Fibroblast of mammary gland (primary cell): ENCODE results near the gene PTPRF.

Source experiments
- DNase-seq: peaks from one replicate; pipeline ENCODE4 v3.0.0-alpha.2; 2010; ENCODE audit warnings: low read depth
- H3K4me3 ChIP-seq: 2 replicates; pipeline ENCODE4 v1.5.1; 2011; ENCODE audit warnings: low read depth, mild to moderate bottlenecking, low read length, moderate library complexity; ENCODE audit not compliant: control insufficient read depth
- TF ChIP-seq, protein P1 (sequence below): conservative IDR thresholded peaks from 2 replicates; pipeline ENCODE4 v1.5.1; 2011; ENCODE audit warnings: low read depth, low read length, inconsistent platforms; ENCODE audit not compliant: control insufficient read depth, insufficient read depth

Gene PTPRF

DNA sequence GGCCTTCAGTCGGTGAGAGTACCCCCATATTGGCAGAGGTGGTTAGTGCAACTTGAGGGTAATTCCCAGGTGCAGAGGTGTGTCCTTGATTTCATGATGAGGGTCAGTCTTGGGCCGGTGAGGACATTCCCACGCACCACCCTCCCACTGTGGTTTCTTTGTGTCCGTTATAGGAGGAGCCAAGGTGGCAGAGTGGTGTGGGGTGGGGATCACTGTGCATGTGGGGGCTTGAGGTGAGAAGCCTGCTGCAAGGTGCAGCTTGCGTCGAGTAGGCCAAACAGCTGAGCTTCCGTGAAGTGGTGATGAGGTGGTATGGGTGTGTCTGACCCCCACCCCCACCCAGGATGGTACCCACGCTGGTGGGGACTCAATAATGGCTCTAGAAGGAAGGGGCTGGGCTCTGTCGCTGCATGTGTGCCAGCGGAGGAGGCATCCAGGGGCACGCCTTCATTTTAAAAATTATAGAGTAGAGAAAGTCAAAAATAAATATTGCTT lies 6.2 kb downstream of the PTPRF start:
- TF ChIP-seq, protein P1, sequence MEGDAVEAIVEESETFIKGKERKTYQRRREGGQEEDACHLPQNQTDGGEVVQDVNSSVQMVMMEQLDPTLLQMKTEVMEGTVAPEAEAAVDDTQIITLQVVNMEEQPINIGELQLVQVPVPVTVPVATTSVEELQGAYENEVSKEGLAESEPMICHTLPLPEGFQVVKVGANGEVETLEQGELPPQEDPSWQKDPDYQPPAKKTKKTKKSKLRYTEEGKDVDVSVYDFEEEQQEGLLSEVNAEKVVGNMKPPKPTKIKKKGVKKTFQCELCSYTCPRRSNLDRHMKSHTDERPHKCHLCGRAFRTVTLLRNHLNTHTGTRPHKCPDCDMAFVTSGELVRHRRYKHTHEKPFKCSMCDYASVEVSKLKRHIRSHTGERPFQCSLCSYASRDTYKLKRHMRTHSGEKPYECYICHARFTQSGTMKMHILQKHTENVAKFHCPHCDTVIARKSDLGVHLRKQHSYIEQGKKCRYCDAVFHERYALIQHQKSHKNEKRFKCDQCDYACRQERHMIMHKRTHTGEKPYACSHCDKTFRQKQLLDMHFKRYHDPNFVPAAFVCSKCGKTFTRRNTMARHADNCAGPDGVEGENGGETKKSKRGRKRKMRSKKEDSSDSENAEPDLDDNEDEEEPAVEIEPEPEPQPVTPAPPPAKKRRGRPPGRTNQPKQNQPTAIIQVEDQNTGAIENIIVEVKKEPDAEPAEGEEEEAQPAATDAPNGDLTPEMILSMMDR: no peak
- no peak for DNase-seq
- no peak overlapping the region for H3K4me3 ChIP-seq

DNA sequence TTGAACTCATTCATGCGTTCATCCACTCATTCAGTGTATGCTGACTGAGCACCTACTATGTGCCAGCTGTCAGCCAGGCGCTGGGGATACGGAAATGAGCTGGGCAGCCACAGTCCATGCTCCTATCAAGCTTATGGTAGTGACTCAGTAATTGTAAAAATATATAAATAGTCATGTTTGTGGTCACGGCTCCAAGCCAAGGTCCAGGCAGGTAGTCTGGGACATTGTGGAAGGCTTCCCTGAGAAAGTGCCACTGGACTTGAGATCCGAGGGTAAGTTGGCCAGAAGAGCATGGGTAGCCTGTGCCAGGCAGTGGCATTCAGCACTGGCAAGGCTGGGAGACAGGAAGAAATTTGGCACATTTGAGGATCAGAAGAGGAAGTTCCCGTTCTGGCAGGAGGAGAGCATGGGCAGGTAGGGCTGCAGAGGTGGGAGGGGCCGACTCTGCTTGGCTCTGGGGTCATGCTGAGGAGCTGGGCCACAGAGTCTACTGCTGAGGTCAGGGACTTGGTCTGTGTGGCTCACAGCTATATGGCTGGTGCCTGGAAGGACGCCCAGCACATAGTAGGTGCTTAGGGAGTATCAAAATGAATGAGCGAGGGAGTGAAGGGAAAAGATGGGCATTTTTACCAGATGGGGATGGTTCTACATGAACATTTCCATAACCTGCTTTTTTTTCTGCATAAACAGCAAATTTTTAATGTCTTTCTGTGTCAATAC lies 6.9 kb downstream of the PTPRF start:
- TF ChIP-seq, protein P1: no peak
- H3K4me3 ChIP-seq: no peak overlapping the region
- no peak for DNase-seq

DNA sequence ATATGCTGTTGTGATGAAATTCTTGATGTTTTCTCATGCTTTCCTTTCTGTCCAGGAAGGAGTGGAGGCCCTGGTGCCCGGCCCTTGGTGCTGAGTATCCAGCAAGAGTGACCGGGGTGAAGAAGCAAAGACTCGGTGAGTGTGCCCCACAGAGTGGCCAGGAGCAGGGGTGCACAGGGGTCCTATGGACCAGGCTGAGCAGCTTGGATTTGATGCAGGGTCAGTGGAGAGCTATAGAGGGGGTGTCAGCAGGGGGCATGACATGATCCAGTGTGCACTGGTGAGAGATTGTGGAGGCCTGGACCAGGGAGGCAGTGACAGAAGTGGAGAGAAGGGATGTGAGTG lies 7.4 kb downstream of the PTPRF start:
- H3K4me3 ChIP-seq: no peak overlapping the region
- DNase-seq: no peak
- TF ChIP-seq, protein P1: no peak

DNA sequence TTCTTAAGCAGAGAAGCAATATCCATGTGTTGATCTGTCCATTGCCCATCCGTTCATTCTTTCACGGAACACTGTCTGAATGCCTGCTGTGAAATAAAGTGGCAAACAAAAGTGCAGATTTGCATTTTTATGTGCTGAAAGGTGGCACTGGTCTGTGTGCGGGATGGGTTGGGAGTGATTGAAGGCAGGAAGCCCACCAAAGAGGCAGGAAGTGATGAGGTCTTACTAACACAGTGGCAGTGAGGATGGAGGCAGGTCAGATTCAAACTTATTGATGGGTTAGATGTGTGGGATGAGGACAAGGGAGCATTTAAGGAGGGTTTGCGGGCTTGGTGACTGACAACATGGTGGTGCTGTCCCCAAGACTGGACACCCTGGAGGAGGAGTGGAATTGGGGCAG lies 8.3 kb downstream of the PTPRF start:
- no peak for DNase-seq
- no peak overlapping the region for H3K4me3 ChIP-seq
- TF ChIP-seq, protein P1: no peak

DNA sequence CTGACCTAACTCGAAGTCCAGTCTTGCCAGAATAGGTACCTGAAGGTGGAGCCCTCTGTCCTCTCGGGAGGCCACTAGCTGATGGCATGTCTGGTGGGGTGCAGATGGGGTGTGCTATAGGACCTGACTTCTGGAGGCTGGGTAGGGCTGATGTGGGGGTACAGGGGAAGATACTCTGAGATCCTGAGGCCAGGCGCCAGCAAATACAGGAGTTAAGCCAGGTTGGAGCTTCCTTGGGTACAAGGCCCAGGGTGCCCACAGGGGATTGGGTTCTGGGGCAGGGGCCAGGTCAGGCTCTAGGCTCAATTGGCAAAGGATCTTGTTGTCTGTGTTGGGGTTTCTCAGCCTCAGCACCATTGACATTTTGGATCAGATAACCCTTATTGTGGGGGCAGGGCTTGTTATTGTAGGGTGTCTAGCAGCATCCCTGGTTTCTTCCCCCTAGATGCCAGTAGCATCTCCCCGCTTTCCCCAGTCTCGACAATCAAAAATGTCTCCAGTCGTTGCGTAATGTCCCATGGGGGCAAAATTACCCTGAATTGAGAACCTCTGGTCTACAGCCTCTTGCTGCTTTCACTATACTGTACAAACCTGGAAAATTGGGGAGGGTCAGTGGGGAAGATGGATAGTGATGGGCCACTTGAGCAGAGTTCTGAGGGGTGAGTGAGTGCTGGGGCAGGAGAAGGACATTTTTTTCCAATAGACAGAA lies 9.2 kb downstream of the PTPRF start:
- DNase-seq: no peak

DNA sequence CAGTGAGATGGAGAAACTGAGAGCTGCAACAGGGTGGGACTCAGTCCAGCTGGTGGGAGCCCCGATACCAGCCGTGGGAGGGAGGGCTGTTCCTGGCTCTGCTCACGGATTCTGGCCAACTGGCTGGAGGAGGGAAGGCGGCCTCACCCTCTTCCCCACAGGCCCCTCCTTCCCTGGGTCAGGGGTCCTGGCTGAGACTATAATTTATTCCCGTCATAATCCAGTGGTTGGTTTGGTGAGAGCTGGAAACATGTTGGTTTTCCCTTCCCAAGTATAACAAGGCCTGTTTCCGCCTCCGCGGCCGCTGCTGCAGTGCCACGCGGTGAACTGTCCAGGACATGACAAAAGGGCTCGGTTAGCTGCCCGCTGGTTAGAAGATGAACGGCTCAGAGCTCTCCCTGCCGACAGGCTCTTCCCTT lies 10.0 kb downstream of the PTPRF start:
- DNase-seq: peak; percentile 51
- no peak overlapping the region for H3K4me3 ChIP-seq
- TF ChIP-seq, protein P1: no peak

More for the DNA sequence above, 9.2 kb downstream of the PTPRF start:
- TF ChIP-seq, protein P1: no peak
- no peak overlapping the region for H3K4me3 ChIP-seq

DNA sequence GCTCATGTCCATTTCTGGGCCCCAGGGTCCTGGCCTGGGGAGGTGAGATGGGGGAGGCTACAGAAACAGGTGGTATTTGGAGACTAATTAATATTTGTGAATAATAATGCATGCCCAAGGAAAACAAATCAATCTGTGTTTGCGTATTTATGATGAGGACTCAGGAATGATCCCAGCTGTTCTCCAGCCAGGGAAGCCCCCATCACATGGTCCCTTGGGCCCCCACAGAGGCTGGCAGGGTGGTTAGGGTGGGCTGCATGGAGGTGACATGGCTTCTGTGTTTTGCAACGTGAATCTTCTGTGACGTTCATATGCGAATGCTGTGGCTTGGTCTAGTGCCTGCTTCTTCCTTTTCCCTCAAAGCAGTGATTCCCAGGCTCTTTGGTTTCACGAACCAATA lies 10.5 kb downstream of the PTPRF start:
- TF ChIP-seq, protein P1: no peak
- no peak overlapping the region for H3K4me3 ChIP-seq
- DNase-seq: no peak
